ENCODE measurements around the gene BRI3BP.

BRI3BP gene

DNA sequence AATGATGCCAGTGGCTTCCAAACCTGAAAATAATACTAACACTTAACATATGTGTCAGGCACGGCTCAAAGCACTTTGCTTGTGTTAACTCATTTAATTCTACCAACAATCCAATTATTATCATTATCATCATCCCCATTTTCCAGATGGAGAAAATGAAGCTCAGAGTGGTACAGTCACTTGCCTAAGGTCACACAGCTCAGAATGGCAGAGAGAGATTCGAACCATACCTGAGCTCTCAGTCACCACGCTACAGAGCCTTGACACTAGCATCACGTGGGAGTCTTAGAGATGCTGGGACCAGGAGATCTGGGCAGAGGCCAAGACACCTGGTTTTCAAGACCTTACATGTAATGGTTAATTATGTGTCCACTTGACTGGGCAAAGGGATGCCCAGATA, 38.7 kb upstream of the BRI3BP start:
- no peaks in the 10 kb centered on the region for H3K4me1 ChIP-seq (ENCODE audit: low read length)
- no peaks in the 10 kb centered on the region for H3F3A ChIP-seq (ENCODE audit: insufficient read depth, low read length)
- no peak overlapping the region for H3K4me2 ChIP-seq (ENCODE audit: low read depth, low read length)
- no peaks in the 10 kb centered on the region for H3K9me3 ChIP-seq (replicated peaks; ENCODE audit: insufficient read depth, low read length)
- H4K20me1 ChIP-seq (ENCODE audit: insufficient read depth, low read length), result no peaks in the 10 kb centered on the region
- no peak for DNase-seq
- H3K79me2 ChIP-seq (ENCODE audit: low read length), result no peaks in the 10 kb centered on the region
- no peak overlapping the region for H3K9ac ChIP-seq (ENCODE audit: low read length)
- H3K36me3 ChIP-seq (replicated peaks; ENCODE audit: insufficient read depth, low read length), result no peaks in the 10 kb centered on the region
- no peak overlapping the region for H2AFZ ChIP-seq (ENCODE audit: low read length)
- no peak overlapping the region for H3K27ac ChIP-seq (ENCODE audit: low read length)
- no peak overlapping the region for H3K4me3 ChIP-seq (ENCODE audit: low read length)
- H3K27me3 ChIP-seq (replicated peaks; ENCODE audit: insufficient read depth, low read length), result no peaks in the 10 kb centered on the region
- TF ChIP-seq EZH2 (optimal IDR thresholded peaks at IDR 0.05; ENCODE audit: low read depth, low read length) (no peak), CTCF (IDR thresholded peaks at IDR 0.05; ENCODE audit: low read length) (no peak), EZH2phosphoT487 (IDR thresholded peaks at IDR 0.05; ENCODE audit: low read length) (no peak)
- no peaks in the 10 kb centered on the region for H3K9me2 ChIP-seq (replicated peaks; ENCODE audit: insufficient read depth, low read length)

DNA sequence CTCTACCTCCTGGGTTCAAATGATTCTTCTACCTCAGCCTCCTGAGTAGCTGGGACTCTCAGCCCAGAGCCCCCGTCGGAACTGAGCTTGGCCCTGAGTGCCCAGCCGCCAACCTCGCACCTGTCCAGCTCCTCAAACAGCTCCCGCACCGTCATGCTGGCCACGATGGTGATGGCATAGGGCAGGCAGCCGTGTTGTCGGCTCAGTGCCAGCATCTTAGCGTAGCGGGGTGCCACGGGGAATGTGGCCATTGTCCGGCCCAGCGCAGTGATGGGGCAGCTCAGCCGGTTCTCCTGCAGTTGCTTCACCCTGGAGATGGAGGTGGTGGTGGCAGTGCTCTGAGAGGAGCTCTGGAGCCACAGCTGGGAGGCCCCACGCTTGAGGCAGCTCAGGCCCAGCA, 36.9 kb upstream of the BRI3BP start:
- no peak for DNase-seq
- H3K4me1 ChIP-seq (ENCODE audit: low read length), result no peaks in the 10 kb centered on the region
- no peaks in the 10 kb centered on the region for H4K20me1 ChIP-seq (ENCODE audit: insufficient read depth, low read length)
- no peaks in the 10 kb centered on the region for H3K27me3 ChIP-seq (replicated peaks; ENCODE audit: insufficient read depth, low read length)
- TF ChIP-seq EZH2 (optimal IDR thresholded peaks at IDR 0.05; ENCODE audit: low read depth, low read length) (no peak), CTCF (IDR thresholded peaks at IDR 0.05; ENCODE audit: low read length) (no peak), EZH2phosphoT487 (IDR thresholded peaks at IDR 0.05; ENCODE audit: low read length) (no peak)
- H3K9ac ChIP-seq (ENCODE audit: low read length), result no peak overlapping the region
- no peaks in the 10 kb centered on the region for H3K9me2 ChIP-seq (replicated peaks; ENCODE audit: insufficient read depth, low read length)
- no peaks in the 10 kb centered on the region for H3K36me3 ChIP-seq (replicated peaks; ENCODE audit: insufficient read depth, low read length)
- no peak overlapping the region for H3K27ac ChIP-seq (ENCODE audit: low read length)
- no peak overlapping the region for H2AFZ ChIP-seq (ENCODE audit: low read length)
- H3K4me3 ChIP-seq (ENCODE audit: low read length), result no peak overlapping the region
- no peaks in the 10 kb centered on the region for H3K9me3 ChIP-seq (replicated peaks; ENCODE audit: insufficient read depth, low read length)
- H3K4me2 ChIP-seq (ENCODE audit: low read depth, low read length), result no peak overlapping the region
- no peaks in the 10 kb centered on the region for H3F3A ChIP-seq (ENCODE audit: insufficient read depth, low read length)
- no peaks in the 10 kb centered on the region for H3K79me2 ChIP-seq (ENCODE audit: low read length)

- H3K9ac ChIP-seq (ENCODE audit: low read length), result no peak overlapping the region
- no peaks in the 10 kb centered on the region for H3K4me1 ChIP-seq (ENCODE audit: low read length)
- H3K36me3 ChIP-seq (replicated peaks; ENCODE audit: insufficient read depth, low read length), result no peaks in the 10 kb centered on the region
- no peak for DNase-seq
- no peak for TF ChIP-seq CTCF (IDR thresholded peaks at IDR 0.05; ENCODE audit: low read length)
- TF ChIP-seq EZH2 (optimal IDR thresholded peaks at IDR 0.05; ENCODE audit: low read depth, low read length), result no peak
- TF ChIP-seq EZH2phosphoT487 (IDR thresholded peaks at IDR 0.05; ENCODE audit: low read length), result no peak
- H3F3A ChIP-seq (ENCODE audit: insufficient read depth, low read length), result no peaks in the 10 kb centered on the region
- no peaks in the 10 kb centered on the region for H4K20me1 ChIP-seq (ENCODE audit: insufficient read depth, low read length)
- H3K79me2 ChIP-seq (ENCODE audit: low read length), result no peaks in the 10 kb centered on the region
- no peaks in the 10 kb centered on the region for H3K27me3 ChIP-seq (replicated peaks; ENCODE audit: insufficient read depth, low read length)
- H3K27ac ChIP-seq (ENCODE audit: low read length), result no peak overlapping the region
- no peak overlapping the region for H3K4me3 ChIP-seq (ENCODE audit: low read length)
- H3K9me3 ChIP-seq (replicated peaks; ENCODE audit: insufficient read depth, low read length), result no peaks in the 10 kb centered on the region
- H3K9me2 ChIP-seq (replicated peaks; ENCODE audit: insufficient read depth, low read length), result no peaks in the 10 kb centered on the region
- H2AFZ ChIP-seq (ENCODE audit: low read length), result no peak overlapping the region
- no peak overlapping the region for H3K4me2 ChIP-seq (ENCODE audit: low read depth, low read length)
These were observed 32.4 kb upstream of the BRI3BP start for GRCh38 chr12:124961055-124961454.

All from MM.1S (cell line).